HepG2 (cell line): ENCODE results near the gene TSC22D1. TPM values are rescaled to one million over a fixed set of nuclear protein-coding genes. Genes with fewer than 3 reads are reported as not detected.
A peak's percentile ranks its signal among the peaks of the same experiment; 100 is the strongest.

Experiments
- CBX1 ChIP-seq: IDR thresholded peaks from one replicate; pipeline ENCODE4 v1.6.1; 2016; ENCODE audit warnings: antibody characterized with exemption, low read depth
- FIP1L1 ChIP-seq: fragments of 200-400 bp; formaldehyde crosslinking; IDR thresholded peaks from 2 replicates; pipeline ENCODE4 v1.6.1; 2018; ENCODE audit warnings: low read depth, mild to moderate bottlenecking, low read length, moderate library complexity, borderline replicate concordance; ENCODE audit not compliant: insufficient read depth
- NKX3-1 ChIP-seq: sonication (generic); formaldehyde crosslinking; IDR thresholded peaks from 2 replicates; pipeline ENCODE4 v1.5.0; 2020; ENCODE audit warnings: missing genetic modification reagents
- SALL2 ChIP-seq: sonication (generic); formaldehyde crosslinking; IDR thresholded peaks from 2 replicates; pipeline ENCODE4 v1.8.1; 2023; ENCODE audit warnings: mild to moderate bottlenecking, missing genetic modification reagents, inconsistent platforms
- SIX1 ChIP-seq: sonication (generic); formaldehyde crosslinking; IDR thresholded peaks from 2 replicates; pipeline ENCODE4 v1.4.0; 2020; ENCODE audit warnings: missing genetic modification reagents, borderline replicate concordance
- SYNCRIP ChIP-seq: fragments of 200-400 bp; formaldehyde crosslinking; IDR thresholded peaks from 2 replicates; pipeline ENCODE4 v1.6.1; 2018; ENCODE audit warnings: mild to moderate bottlenecking, low read depth, low read length; ENCODE audit not compliant: insufficient read depth
- ZKSCAN1 ChIP-seq: fragments of 150-350 bp; IDR thresholded peaks from 2 replicates; pipeline ENCODE4 v1.6.1; 2014; ENCODE audit warnings: low read length
- ZMAT3 ChIP-seq: sonication (generic); formaldehyde crosslinking; conservative IDR thresholded peaks from 2 replicates; pipeline ENCODE4 v1.7.0; 2021; ENCODE audit warnings: missing genetic modification reagents
- ZNF17 ChIP-seq: sonication (generic); formaldehyde crosslinking; IDR thresholded peaks from 2 replicates; pipeline ENCODE4 v1.5.0; 2020; ENCODE audit warnings: mild to moderate bottlenecking, missing genetic modification reagents
- ZNF34 ChIP-seq: sonication (generic); formaldehyde crosslinking; IDR thresholded peaks from 2 replicates; pipeline ENCODE4 v1.4.0; 2020; ENCODE audit warnings: mild to moderate bottlenecking, missing genetic modification reagents, borderline replicate concordance
- ZNF501 ChIP-seq: sonication (generic); formaldehyde crosslinking; IDR thresholded peaks from 2 replicates; pipeline ENCODE4 v1.5.1; 2020; ENCODE audit warnings: mild to moderate bottlenecking, moderate library complexity, missing genetic modification reagents
- ZNF567 ChIP-seq: sonication (generic); formaldehyde crosslinking; IDR thresholded peaks from 2 replicates; pipeline ENCODE4 v1.8.1; 2023; ENCODE audit warnings: mild to moderate bottlenecking, missing genetic modification reagents, borderline replicate concordance
- ZNF569 ChIP-seq: sonication (generic); formaldehyde crosslinking; IDR thresholded peaks from 2 replicates; pipeline ENCODE4 v1.5.0; 2020; ENCODE audit warnings: mild to moderate bottlenecking, missing genetic modification reagents, moderate library complexity, borderline replicate concordance
- ZNF574 ChIP-seq: sonication (generic); formaldehyde crosslinking; IDR thresholded peaks from 2 replicates; pipeline ENCODE4 v1.4.0; 2020; ENCODE audit warnings: missing genetic modification reagents
- ZNF614 ChIP-seq: IDR thresholded peaks from 2 replicates; pipeline ENCODE4 v1.6.1; 2018; ENCODE audit warnings: missing biosample characterization, missing genetic modification reagents, inconsistent platforms, borderline replicate concordance
- polyA plus RNA-seq, 8 experiments: library from polyadenylated mRNA; depleted of rRNA in 3 of 8; stranded (reverse) in 7 of 8; unstranded in 1 of 8; fragments of >200 nt; fragmentation: Illumina TruSeq in 4 of 8; extraction: Trizol in 4 of 8; gene quantifications; 2 replicates each; pipeline versions ENCODE4 v1.2.1 to v1.2.3, GENCODE V29; 2011 to 2016; ENCODE audit warnings: low read depth in 4 of 8, missing spikeins in 1 of 8, mixed read lengths in 1 of 8; ENCODE audit not compliant: insufficient read depth in 1 of 8
- total RNA-seq, 5 experiments: library from RNA; depleted of rRNA; stranded (reverse); fragments of >200 nt; fragmentation: Illumina TruSeq; extraction: Trizol; gene quantifications; 2 replicates each; pipeline ENCODE4 v1.2.3, GENCODE V29; 2016; ENCODE audit warnings: low read depth in 1 of 5
- TF ChIP-seq, protein P1 (sequence below): sonication (generic); formaldehyde crosslinking; IDR thresholded peaks from 2 replicates; pipeline ENCODE4 v1.9.0; 2021; ENCODE audit warnings: mild to moderate bottlenecking, missing genetic modification reagents
- TF ChIP-seq, protein P2 (sequence below): sonication (generic); formaldehyde crosslinking; IDR thresholded peaks from 2 replicates; pipeline ENCODE4 v1.8.0; 2022; ENCODE audit warnings: missing genetic modification reagents, mild to moderate bottlenecking, moderate library complexity, borderline replicate concordance

Gene TSC22D1
- total and polyA plus RNA-seq, 2 of the 13 experiments (the other 11 are each of a cell fraction or from before 2014, with no cell fraction given) = 18.4 to 35.7 TPM

DNA sequence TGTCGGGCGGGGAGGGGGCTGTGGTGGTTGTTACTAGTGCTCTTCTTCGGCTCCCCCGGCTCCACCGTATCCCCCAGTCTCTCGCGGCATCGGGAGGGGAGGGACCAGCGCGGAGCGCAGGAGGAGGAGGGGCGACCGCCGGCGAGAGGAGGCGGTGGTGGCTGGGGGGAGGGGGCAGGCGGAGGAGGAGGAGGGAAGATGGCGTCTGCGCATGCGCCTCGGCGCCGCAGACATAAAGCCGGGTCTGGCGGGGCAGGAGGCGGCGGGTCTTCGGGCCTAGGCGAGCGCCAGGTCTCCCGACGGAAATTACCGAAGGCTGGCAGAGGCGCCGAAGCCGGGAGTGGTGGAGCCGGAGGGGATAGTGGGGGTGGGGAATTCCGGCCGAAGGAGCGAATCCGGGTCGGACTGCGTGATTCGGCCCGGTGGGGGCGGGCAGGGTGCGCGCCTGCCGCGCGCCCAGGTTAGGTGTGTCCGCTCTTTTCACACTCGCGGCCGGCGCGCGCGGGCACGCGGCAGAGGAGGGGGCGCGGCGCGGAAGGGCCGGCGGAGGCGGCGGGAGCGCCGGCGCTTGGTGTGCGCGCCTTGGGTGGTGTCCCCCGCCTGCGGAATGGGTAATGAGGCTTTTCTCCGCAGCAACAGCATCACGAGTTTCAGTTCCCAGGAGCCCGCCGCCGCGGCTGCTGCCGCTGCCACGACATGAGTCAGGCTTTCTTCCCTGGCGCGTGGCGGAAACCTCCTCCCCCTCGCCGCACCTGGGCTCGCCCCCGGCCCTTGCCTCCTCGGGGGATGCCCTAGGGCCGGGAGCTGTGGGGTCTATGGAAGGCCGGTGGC is 1.3 kb upstream of the TSC22D1 start (continued):
- TF ChIP-seq, protein P1, sequence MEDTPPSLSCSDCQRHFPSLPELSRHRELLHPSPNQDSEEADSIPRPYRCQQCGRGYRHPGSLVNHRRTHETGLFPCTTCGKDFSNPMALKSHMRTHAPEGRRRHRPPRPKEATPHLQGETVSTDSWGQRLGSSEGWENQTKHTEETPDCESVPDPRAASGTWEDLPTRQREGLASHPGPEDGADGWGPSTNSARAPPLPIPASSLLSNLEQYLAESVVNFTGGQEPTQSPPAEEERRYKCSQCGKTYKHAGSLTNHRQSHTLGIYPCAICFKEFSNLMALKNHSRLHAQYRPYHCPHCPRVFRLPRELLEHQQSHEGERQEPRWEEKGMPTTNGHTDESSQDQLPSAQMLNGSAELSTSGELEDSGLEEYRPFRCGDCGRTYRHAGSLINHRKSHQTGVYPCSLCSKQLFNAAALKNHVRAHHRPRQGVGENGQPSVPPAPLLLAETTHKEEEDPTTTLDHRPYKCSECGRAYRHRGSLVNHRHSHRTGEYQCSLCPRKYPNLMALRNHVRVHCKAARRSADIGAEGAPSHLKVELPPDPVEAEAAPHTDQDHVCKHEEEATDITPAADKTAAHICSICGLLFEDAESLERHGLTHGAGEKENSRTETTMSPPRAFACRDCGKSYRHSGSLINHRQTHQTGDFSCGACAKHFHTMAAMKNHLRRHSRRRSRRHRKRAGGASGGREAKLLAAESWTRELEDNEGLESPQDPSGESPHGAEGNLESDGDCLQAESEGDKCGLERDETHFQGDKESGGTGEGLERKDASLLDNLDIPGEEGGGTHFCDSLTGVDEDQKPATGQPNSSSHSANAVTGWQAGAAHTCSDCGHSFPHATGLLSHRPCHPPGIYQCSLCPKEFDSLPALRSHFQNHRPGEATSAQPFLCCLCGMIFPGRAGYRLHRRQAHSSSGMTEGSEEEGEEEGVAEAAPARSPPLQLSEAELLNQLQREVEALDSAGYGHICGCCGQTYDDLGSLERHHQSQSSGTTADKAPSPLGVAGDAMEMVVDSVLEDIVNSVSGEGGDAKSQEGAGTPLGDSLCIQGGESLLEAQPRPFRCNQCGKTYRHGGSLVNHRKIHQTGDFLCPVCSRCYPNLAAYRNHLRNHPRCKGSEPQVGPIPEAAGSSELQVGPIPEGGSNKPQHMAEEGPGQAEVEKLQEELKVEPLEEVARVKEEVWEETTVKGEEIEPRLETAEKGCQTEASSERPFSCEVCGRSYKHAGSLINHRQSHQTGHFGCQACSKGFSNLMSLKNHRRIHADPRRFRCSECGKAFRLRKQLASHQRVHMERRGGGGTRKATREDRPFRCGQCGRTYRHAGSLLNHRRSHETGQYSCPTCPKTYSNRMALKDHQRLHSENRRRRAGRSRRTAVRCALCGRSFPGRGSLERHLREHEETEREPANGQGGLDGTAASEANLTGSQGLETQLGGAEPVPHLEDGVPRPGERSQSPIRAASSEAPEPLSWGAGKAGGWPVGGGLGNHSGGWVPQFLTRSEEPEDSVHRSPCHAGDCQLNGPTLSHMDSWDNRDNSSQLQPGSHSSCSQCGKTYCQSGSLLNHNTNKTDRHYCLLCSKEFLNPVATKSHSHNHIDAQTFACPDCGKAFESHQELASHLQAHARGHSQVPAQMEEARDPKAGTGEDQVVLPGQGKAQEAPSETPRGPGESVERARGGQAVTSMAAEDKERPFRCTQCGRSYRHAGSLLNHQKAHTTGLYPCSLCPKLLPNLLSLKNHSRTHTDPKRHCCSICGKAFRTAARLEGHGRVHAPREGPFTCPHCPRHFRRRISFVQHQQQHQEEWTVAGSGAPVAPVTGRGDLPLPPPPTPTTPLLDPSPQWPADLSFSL (CRISPR knock-in tag) = 0 out of 2 replicates have a peak, but pooled peaks have one; percentile 35
- no peak for TF ChIP-seq ZNF17 (CRISPR knock-in tag)
- TF ChIP-seq FIP1L1 = no peak
- no peak for TF ChIP-seq ZNF569 (CRISPR knock-in tag)
- peak; percentile 60; the same call in 1 of the 2 replicates for TF ChIP-seq ZNF574 (CRISPR knock-in tag)
- peak; percentile 14; the same call in 1 of the 2 replicates for TF ChIP-seq SALL2
- TF ChIP-seq SIX1 (CRISPR knock-in tag) = no peak
- no peak for TF ChIP-seq ZKSCAN1
- 0 out of 2 replicates have a peak, but pooled peaks have one; percentile 11 for TF ChIP-seq ZMAT3 (CRISPR knock-in tag)
- no peak for TF ChIP-seq NKX3-1 (CRISPR knock-in tag)
- no peak for TF ChIP-seq ZNF501 (CRISPR knock-in tag)
- TF ChIP-seq SYNCRIP = no peak
- no peak for TF ChIP-seq ZNF567 (CRISPR knock-in tag)
- no peak for TF ChIP-seq CBX1
- TF ChIP-seq, protein P2, sequence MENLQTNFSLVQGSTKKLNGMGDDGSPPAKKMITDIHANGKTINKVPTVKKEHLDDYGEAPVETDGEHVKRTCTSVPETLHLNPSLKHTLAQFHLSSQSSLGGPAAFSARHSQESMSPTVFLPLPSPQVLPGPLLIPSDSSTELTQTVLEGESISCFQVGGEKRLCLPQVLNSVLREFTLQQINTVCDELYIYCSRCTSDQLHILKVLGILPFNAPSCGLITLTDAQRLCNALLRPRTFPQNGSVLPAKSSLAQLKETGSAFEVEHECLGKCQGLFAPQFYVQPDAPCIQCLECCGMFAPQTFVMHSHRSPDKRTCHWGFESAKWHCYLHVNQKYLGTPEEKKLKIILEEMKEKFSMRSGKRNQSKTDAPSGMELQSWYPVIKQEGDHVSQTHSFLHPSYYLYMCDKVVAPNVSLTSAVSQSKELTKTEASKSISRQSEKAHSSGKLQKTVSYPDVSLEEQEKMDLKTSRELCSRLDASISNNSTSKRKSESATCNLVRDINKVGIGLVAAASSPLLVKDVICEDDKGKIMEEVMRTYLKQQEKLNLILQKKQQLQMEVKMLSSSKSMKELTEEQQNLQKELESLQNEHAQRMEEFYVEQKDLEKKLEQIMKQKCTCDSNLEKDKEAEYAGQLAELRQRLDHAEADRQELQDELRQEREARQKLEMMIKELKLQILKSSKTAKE = peak; percentile 36; the same call in 1 of the 2 replicates
- no peak for TF ChIP-seq ZNF34 (CRISPR knock-in tag)
- TF ChIP-seq ZNF614 (CRISPR knock-in tag) = peak; percentile 75; the same call in 1 of the 2 replicates
